Femur (tissue), 1 donor: ENCODE results near the gene ATAD2B.

Experiments
- DNase-seq: peaks from one replicate; pipeline ENCODE4 v3.0.0-alpha.2; 2017

ATAD2B gene

GRCh38 chr2:23905155-23905554 lies 21.8 kb downstream of the ATAD2B start:
- no peak for DNase-seq

GRCh38 chr2:23904692-23905091 lies 22.2 kb downstream of the ATAD2B start:
- no peak for DNase-seq

- DNase-seq: no peak
Observed at GRCh38 chr2:23904215-23904614, 22.7 kb downstream of the ATAD2B start.

GRCh38 chr2:23903034-23903433 lies 23.9 kb downstream of the ATAD2B start:
- DNase-seq: no peak

GRCh38 chr2:23901966-23902846 lies 24.7 kb downstream of the ATAD2B start:
- no peak for DNase-seq

- DNase-seq: no peak
Observed at GRCh38 chr2:23900541-23901322, 26.2 kb downstream of the ATAD2B start.

GRCh38 chr2:23900133-23900532 lies 26.8 kb downstream of the ATAD2B start:
- DNase-seq: no peak

- no peak for DNase-seq
Observed at GRCh38 chr2:23871206-23871605, 55.7 kb downstream of the ATAD2B start.

GRCh38 chr2:23867449-23867848 lies 59.5 kb downstream of the ATAD2B start:
- DNase-seq: no peak

GRCh38 chr2:23862716-23863426 lies 64.1 kb downstream of the ATAD2B start:
- no peak for DNase-seq

- no peak for DNase-seq
Observed at GRCh38 chr2:23861952-23862351, 65.0 kb downstream of the ATAD2B start.

GRCh38 chr2:23859983-23860382 lies 66.9 kb downstream of the ATAD2B start:
- DNase-seq: no peak

- no peak for DNase-seq
Observed at GRCh38 chr2:23859234-23859633, 67.7 kb downstream of the ATAD2B start.

GRCh38 chr2:23850564-23851256 lies 76.2 kb downstream of the ATAD2B start:
- DNase-seq: no peak

- DNase-seq: no peak
Observed at GRCh38 chr2:23844905-23845304, 82.0 kb downstream of the ATAD2B start.

GRCh38 chr2:23843051-23843976 lies 83.6 kb downstream of the ATAD2B start:
- DNase-seq: no peak

GRCh38 chr2:23839919-23840578 lies 86.9 kb downstream of the ATAD2B start:
- DNase-seq: no peak

GRCh38 chr2:23838996-23839395 lies 87.9 kb downstream of the ATAD2B start:
- no peak for DNase-seq

- no peak for DNase-seq
Observed at GRCh38 chr2:23838581-23838980, 88.3 kb downstream of the ATAD2B start.

GRCh38 chr2:23837871-23838270 lies 89.1 kb downstream of the ATAD2B start:
- no peak for DNase-seq

GRCh38 chr2:23836971-23837565 lies 89.9 kb downstream of the ATAD2B start:
- DNase-seq: no peak
